HG02588 (cell line): ENCODE results near the gene PTPN3.

ENCODE experiments used
- ATAC-seq: cut with Tn5 transposase; IDR thresholded peaks from one replicate; pipeline ENCODE4 v1.9.1; 2021; ENCODE audit warnings: mild to moderate bottlenecking, moderate library complexity; ENCODE audit not compliant: unreplicated experiment

PTPN3 gene

GRCh38 chr9:109428854-109429253, 69.3 kb downstream of the PTPN3 start:
- ATAC-seq, result no peak

DNA sequence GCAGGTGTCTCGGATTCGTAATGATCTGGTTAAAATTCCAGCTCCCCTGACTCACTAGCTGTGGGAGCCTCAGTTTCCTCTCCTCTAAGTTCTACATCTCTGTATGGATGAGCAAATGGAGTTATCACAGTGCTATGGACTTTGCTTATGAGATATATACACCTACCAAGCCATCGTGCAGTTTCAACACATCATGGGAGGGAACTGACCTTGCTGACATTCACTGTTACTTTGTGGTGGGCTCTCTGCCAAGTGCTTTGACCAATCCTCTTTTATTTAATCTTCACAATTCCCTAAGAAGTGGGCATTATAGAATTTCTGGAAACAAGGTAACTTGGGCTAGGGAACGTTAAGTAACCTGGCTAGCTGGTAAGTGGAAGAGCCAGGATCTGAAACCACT, 70.2 kb downstream of the PTPN3 start:
- no peak for ATAC-seq

GRCh38 chr9:109426626-109427402, 71.3 kb downstream of the PTPN3 start:
- ATAC-seq, result no peak

GRCh38 chr9:109424618-109425017, 73.5 kb downstream of the PTPN3 start:
- ATAC-seq, result no peak

DNA sequence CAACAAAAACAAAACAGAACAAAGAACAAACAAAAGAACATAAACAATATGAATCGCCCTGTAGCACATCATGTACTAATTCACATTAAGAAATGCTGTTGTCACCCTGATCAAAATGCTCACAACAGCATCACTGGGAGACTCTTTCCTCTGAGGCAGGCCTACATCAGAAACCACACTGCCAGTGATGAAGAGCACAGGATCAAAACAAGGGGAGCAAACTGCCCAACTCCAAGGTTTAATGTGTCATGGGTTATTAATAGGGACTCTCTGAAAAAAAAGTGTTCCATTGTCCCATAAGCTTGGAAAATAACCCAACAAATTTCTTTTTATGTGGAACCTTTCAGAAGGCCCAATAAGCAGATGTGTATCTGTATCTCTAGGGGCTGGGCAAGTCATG, 74.2 kb downstream of the PTPN3 start:
- no peak for ATAC-seq

GRCh38 chr9:109422641-109423040, 75.5 kb downstream of the PTPN3 start:
- peak; percentile 70 for ATAC-seq

- ATAC-seq, result no peak
These were observed 76.8 kb downstream of the PTPN3 start for GRCh38 chr9:109421026-109421970.

DNA sequence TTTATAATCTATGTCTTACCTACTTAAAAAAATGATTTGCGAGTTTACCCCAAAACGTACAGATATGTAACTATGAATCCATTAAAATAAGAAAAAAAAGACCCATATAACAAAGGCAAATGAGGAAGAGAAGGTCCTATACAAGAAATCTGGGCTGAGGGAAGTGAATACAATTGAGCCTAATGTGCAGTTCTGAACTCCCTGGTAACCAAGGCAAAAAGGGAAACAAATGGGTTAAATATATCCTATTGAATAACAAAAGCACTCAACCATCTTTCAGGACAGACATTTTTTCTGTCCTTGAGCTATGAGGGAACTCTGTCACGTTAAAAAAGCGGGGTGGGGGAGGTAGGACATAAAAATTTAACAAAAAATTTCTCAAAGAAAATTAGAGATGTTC, 78.6 kb downstream of the PTPN3 start:
- no peak for ATAC-seq

DNA sequence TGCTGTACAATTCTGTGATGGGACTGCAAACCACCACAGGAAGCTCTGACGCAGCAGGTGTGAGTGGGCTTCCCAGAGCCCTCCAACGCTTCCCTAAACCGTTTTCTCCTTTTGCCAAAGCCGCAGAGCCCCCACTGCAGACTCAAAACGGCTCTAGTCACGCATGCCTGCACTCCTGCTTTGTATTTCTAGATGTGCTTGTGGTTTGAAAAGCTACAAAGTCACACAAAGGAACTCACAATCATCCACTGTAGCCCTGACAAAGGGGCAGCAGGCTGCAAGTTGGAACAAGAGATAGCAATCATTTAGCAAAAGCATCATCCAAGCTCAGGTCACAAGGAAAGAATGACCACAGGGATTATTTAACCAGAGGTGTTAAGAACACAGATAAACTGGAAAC, 79.3 kb downstream of the PTPN3 start:
- peak; percentile 36 for ATAC-seq

- ATAC-seq, result no peak
These were observed 80.2 kb downstream of the PTPN3 start for GRCh38 chr9:109417585-109418544.

DNA sequence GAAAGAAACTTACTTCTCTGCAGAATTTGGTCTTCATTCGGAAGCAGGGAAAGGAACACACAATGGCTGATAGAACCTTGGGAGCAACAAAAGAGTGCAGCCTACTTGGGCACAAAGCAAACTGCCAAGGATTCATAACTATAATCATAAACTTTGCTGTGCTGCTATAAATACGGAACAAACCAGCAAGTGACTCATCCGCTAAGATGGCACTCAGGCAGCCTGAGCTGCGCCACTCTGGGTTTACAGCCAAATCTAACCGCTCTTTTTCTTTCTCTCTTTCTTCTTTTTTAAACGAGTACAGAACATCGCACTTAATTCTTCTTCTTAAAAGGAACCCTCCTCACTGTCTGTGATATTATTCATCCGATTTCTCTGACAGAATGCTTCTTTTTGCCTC, 81.1 kb downstream of the PTPN3 start:
- no peak for ATAC-seq

DNA sequence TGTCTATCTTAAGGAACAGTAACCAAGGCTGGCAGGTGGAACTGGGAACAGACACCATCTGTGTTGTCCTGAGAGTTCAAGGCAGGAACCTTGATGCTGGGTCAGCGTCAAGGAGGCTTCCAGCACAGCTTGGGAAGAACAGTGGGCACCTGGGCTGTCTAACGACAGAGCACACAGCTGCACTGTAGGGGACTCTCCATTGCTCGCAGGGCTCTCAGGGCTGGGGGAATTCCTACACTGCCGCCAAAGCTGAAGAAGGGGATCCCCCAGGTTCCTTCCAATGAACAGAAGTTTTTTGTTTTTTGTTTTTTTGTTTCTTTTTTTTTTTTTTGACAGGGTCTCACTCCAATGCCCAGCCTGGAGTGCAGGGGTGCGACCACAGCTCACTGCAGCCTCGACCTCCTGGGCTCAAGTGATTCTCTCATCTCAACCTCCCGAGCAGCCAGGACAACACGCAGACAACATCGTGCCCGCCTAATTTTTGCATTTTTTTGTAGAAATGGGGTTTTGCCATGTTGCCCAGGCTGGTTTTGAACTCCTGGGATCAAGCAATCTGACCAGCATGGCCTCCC, 81.9 kb downstream of the PTPN3 start:
- ATAC-seq, result peak; percentile 56

GRCh38 chr9:109414125-109414785, 83.9 kb downstream of the PTPN3 start:
- ATAC-seq, result no peak

DNA sequence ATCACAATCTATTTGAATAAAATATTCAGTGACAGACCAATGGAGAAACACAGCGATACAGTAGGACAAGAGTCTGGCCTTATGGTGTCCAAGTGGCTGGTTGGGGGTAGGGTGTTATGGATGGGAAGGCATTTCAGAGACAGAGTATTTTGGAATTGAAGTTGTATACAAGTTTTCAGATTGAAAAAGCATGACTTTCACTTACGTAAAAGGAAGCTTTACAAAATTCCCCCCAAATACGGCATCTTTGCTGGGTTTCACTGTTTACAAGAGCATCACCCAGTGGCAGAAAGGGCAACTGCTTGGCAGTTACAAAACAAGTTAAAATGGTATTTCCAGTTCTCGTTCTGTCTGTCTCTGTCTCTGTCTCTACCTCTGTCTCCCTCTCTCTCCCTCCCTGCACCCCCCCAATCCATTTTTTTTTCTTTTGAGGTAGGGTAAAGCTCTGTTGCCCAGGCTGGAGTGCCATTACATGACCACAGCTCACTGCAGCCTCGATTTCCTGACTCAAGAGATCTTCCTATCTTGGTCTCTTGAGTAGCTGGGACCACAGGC, 86.2 kb downstream of the PTPN3 start:
- ATAC-seq, result peak; percentile 37

DNA sequence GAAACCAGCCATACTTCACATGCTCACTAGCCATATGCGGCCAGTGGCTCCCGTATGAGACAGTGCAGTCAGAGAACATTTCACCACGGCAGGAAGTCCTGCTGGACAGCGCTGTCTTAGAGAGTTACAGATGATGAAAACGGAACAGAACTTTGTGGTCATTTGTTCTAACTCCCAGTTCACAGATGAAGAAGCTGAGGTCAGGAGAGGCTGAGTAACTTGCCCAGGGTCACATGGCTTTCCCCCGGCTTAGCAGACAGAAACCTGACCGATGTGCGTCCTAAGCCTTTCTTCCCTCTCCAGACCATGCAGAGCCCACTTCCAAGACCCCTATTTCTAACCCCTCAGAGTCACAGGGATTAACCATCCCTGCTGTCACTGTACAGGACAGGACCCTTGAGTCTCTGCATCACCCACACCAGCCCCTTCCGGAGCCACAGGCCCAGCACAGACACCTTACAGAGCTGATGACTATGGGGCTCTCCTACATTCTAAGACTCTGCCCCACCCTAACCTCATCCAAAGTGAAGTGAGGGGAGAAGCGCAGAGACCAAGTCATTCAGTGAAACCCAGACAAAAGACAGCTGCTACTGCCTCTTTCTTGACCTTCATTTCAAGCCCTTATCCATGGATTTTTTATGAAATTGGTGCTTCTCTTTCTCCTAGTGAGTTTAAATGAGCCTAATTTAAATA, 86.9 kb downstream of the PTPN3 start:
- ATAC-seq, result peak; percentile 69

GRCh38 chr9:109409773-109410397, 88.2 kb downstream of the PTPN3 start:
- ATAC-seq, result no peak

DNA sequence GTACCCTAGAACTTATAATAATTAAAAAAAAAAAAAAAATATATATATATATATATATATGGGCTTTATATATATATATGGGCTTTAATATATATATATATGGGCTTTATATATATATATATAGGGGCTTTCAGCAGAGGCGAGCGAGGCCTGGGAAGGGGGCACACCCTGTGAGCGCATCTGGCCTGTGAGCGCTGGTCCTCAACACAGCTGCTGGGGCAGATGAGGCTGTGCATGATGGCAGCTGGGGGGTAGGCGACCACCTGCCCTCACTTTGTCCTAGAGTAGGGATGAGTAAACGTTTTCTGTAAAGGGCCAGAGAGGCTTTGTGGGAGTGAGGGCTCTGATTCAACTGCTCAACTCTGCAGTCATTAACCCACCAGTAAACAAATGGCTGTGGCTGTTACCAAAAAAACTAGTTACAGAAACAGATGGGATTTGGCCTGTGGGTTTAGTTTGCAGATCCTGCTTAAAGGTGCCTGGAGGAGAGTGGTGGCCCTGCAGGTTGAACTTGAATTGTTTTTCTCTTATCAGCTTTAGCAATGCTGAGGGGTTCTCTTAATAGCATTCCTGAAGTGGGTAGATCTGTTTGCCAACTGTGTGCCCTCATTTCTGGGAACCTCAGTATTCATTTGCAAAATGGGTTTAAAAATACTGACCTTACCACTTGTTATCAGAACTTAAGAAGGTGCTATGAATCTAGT, 89.2 kb downstream of the PTPN3 start:
- ATAC-seq, result no peak

DNA sequence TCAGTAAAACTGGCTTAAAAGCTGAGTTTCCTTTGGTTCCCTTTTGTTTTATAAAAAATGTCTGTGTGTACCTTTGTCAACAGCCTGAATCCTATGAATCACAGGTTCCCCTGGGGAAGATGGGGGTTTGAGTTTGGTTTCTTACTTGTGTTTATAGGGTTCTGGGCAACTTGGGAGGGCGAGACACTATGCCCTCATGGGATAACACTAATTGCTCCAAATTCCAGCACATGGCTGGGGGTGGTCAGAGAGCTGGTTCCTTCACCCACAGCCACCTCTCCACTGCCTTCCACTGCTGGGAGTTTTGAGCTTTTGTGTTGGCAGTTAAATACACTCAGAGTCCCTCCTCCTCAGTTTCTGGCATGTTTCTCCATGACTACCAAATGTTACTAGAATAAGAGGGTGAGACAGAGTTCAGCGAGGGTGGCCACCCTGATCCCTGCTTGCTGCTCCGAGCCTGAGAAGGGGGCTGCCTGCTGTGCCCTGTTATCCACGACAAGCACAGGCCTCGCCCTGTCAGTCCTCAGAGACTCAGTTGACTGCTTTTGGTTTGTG, 94.3 kb downstream of the PTPN3 start:
- ATAC-seq, result no peak
